Activated CD4-positive, alpha-beta T cell treated with anti-CD3 and anti-CD28 coated beads, Interleukin-2, amount 50 U/mL, for 24 hours (primary cell): ENCODE measurements around the gene CGREF1.
"Not testable (repeated sequence)": the region's sequence is repeated elsewhere in the genome, so short reads cannot be mapped to it uniquely, and the experiment has no call there.

Experiments
- DNase-seq, 2 donors: peaks; one replicate each; pipeline ENCODE4 v3.0.0-alpha.2; 2020; ENCODE audit warnings: low read depth in 1 of 2, low spot score in 1 of 2

Gene CGREF1

DNA sequence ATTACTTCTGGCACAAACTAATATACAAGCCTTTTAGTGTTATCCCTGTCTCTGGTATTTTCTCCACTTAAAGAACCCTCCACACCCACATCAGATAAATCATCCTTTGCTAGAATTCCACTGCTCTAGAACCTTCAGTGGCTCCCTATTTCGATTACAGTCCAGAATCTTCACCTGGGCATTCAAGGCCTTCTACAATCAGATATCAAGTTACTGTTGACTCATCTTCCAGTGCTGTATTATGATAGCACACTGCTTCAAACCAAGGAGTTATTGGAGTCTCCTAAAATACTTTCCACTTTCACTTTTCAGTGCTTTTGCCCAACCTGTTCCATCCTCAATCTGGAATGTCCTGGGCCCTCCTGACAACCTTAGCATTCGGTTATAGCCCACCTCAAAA, 3.4 kb downstream of the CGREF1 start:
- DNase-seq, result no peak

- not testable (repeated sequence) for DNase-seq
Observed at GRCh38 chr2:27111392-27112078, 7.4 kb downstream of the CGREF1 start.

DNA sequence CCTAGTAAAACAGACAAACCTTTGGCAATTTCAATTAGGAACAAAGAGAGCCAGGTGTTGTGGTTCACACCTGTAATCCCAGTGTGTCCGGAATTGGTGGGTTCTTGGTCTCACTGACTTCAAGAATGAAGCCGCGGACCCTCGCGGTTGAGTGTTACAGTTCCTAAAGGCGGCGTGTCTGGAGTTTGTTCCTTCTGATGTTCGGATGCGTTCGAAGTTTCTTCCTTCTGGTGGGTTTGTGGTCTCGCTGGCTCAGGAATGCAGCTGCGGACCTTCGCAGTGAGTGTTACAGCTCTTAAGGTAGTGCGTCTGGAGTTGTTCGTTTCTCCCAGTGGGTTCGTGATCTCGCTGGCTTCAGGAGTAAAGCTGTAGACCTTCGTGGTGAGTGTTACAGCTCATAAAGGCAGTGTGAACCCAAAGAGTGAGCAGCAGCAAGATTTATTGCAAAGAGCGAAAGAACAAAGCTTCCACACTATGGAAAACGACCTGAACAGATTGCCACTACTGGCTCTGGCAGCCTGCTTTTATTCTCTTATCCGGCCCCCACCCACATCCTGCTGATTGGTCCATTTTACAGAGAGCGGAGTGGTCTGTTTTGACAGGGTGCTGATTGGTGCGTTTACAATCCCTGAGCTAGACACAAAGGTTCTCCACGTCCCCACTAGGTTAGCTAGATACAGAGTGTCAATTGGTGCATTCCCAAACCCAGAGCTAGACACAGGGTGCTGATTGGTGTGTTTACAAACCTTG, 8.2 kb downstream of the CGREF1 start:
- DNase-seq, result not testable (repeated sequence)

DNA sequence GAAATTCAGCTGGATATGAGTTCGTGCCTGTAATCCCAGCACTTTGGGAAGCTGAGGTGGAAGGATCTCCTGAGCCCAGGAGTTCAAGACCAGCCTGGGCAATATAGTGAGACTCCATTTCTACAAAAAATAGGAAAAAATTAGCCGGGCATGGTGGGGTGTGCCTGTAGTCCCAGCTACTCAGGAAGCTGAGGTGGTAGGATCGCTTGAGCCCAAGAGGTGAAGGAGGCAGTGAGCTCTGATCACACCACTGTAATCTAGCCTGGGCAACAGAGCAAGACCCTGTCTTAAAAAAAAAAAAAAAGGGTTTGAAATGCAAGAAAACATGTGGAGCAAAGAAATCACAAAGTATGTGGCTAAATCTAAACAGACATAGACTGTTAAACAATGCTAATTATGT, 9.8 kb downstream of the CGREF1 start:
- DNase-seq, result no peak

GRCh38 chr2:27108221-27108620, 10.7 kb downstream of the CGREF1 start:
- no peak for DNase-seq

GRCh38 chr2:27105981-27106380, 12.9 kb downstream of the CGREF1 start:
- no peak for DNase-seq

- no peak for DNase-seq
Observed at GRCh38 chr2:27102329-27102728, 16.6 kb downstream of the CGREF1 start.

- DNase-seq, result no peak
Observed at GRCh38 chr2:27100036-27100435, 18.9 kb downstream of the CGREF1 start.

DNA sequence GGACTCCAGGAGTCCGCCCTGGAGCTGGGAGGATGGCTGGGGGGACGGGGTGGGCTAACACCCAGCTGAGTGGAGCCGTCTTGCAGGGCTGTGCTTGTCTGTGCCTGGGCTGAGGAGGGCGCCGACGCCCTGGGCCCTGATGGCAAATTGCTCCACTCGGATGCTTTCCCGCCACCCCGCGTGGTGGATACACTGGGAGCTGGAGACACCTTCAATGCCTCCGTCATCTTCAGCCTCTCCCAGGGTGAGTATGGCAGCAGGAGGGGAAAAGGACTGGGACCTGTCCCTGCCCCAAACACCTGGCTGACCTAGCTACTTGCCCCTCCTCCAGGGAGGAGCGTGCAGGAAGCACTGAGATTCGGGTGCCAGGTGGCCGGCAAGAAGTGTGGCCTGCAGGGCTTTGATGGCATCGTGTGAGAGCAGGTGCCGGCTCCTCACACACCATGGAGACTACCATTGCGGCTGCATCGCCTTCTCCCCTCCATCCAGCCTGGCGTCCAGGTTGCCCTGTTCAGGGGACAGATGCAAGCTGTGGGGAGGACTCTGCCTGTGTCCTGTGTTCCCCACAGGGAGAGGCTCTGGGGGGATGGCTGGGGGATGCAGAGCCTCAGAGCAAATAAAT, 19.5 kb downstream of the CGREF1 start:
- no peak for DNase-seq

DNA sequence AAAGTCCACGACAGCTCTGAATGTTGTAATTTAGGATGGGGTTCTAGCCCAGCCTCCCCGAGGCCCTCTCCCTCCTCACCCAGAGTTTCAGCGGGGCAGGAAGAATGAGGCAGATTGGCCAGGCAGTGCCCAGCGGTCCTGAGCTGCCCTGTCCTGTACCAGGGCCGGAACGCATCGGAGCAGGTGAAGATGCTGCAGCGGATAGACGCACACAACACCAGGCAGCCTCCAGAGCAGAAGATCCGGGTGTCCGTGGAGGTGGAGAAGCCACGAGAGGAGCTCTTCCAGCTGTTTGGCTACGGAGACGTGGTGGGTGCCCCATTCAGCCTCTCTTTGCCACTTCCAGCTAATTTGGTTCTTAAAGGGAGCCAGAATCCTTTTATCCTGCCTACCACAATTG, 21.6 kb downstream of the CGREF1 start:
- no peak for DNase-seq

GRCh38 chr2:27096748-27097297, 22.1 kb downstream of the CGREF1 start:
- DNase-seq, result no peak

DNA sequence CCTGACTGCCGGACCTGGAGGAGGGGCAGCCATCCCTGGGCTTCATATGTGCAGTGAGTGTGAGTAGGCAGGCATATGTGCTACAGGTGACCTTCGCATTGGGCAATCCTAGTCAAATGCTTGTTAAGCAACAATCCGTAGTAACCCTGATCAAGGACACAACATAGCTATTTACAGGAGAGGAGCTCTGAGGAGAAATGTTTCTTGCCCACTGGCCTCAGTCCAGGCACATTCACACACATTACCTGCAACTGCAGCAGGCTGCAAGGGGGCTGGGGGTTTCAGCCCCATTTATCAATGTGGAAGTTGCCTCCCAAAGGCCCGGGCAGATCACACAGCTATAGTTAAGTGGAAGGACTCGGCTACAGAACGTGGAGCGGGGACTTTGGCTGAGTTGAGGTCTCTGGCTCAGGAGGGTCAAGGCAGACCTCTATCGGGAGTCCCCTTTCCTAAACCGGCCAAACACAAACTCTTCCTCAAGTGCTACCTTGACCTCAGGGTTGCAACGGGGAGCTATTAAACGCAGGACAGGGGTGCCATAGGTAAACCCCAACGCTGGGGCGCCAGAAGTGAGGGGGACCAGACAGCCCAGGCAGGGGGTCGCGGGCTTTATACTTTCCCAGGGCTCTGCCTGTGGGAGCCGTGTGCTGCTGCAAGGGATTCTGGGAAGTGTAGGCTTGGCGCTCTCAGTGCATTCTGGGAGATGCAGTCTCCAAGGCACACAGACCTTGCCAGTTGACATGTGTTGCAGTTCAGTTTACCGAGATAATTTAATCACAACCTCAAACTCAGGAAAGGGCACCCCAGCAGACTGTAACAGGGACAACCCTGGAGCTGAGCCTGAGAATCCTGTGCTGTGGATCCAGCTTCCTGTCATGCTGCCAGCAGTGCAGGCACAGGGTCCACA, 22.9 kb downstream of the CGREF1 start:
- no peak for DNase-seq

DNA sequence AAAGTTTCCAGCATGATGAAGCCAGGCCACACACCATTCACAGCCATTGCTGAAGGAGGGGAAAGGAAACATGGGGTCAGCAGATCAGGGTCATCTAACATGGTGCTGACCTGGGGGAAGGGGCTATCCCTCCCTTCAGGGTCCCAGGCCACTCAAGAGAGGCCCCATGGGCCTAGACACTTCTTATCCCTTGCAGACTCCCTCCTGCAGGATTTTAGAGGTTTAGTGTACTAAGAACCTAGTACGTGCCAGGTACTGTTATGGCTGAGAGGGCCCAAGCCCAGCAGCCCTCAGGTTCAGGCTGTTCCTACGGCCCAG, 23.5 kb downstream of the CGREF1 start:
- DNase-seq, result no peak

DNA sequence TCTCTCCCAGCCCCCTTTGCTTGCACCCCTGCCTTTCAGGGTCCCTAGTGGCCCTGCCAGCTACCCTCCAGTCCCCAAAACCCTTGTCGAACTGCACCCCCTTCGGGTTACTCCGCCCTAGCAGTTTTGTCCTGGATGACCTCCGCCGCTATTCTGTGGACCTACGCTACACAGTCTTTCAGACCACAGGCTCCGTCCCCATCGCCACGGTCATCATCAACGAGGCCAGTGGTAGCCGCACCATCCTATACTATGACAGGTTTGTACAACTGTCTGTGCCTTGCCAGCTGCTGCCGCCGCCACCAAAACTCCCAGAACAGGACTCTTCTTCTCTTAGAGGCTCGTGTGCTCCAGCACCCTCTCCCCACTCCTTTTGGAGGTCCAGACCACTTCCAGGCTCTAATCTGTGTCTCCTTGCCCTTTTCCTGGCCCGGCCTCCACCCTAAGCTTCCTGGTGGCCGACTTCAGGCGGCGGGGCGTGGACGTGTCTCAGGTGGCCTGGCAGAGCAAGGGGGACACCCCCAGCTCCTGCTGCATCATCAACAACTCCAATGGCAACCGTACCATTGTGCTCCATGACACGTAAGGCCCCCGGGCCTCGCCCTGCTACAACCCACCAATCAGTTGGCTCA, 24.5 kb downstream of the CGREF1 start:
- DNase-seq, result no peak

- no peak for DNase-seq
Observed at GRCh38 chr2:27093430-27094352, 25.2 kb downstream of the CGREF1 start.

DNA sequence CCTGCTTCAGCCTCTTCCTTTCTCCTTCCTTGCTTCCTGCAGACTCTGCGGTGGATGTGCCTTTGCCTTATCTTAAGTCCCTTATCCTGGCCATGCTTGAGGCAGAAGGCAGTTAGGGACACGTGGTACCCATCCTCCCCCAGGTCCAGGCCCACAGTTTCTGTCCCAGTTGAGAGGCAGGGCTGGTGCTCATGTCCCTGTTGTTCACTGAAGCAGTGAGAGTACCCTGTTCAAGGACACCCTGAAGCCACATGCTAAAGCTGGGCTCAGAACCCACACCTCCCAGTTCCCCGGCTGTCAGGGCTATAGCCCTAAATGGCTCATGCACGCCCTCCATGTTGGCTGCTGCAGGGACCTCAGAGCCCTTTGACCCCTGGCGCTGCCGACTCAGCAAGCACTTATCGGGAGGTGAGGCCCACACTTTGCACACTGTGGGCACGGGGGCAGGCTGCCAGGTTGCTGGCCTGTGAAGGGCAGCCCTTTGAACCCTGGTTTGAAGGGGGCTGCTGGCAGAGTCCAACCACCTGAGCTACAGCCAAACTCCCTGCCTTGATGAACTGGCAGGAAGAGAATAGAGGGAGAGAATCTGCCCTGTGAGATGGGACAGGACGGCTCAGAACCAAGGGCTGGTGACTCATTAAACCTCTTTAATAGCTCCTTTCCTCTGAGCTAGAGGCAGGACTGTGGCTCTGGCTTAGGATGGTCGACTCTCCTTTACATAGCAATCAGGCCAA, 26.1 kb downstream of the CGREF1 start:
- DNase-seq, result no peak

GRCh38 chr2:27091746-27092695, 26.9 kb downstream of the CGREF1 start:
- DNase-seq, result no peak
